ENCODE data around the gene HIGD2A. TPM values are rescaled to one million over a fixed set of nuclear protein-coding genes. Genes with fewer than 3 reads are reported as not detected.

Gene HIGD2A
- total and polyA plus RNA-seq, 2 experiments from 2014 or later = 109 to 224 TPM

DNA sequence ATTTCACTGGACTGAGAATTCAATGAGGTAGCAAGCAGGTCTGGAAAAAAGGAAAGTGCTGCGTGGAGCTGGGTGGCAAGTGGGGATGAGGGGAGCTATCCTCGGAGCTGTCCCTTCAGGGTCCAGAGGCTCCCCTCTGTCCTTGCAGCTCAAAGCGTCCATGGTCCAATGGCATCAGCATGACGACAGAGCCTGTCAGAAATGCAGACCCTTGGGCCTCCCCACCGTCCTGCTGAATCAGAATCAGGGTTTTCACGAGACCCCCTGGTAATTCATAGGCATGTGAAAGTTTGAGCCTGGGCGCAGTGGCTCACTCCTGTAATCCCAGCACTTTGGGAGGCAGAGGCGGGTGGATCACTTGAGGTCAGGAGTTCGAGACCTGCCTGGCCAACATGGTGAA is 5.5 kb downstream of the HIGD2A start:
- TF ChIP-seq, protein P1, sequence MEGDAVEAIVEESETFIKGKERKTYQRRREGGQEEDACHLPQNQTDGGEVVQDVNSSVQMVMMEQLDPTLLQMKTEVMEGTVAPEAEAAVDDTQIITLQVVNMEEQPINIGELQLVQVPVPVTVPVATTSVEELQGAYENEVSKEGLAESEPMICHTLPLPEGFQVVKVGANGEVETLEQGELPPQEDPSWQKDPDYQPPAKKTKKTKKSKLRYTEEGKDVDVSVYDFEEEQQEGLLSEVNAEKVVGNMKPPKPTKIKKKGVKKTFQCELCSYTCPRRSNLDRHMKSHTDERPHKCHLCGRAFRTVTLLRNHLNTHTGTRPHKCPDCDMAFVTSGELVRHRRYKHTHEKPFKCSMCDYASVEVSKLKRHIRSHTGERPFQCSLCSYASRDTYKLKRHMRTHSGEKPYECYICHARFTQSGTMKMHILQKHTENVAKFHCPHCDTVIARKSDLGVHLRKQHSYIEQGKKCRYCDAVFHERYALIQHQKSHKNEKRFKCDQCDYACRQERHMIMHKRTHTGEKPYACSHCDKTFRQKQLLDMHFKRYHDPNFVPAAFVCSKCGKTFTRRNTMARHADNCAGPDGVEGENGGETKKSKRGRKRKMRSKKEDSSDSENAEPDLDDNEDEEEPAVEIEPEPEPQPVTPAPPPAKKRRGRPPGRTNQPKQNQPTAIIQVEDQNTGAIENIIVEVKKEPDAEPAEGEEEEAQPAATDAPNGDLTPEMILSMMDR (IDR thresholded peaks at IDR 0.05; ENCODE audit: poor library complexity) = no peak
- TF ChIP-seq EZH2phosphoT487 (IDR thresholded peaks at IDR 0.05; ENCODE audit: low read depth, severe bottlenecking, unreplicated experiment) = no peak
- WGBS (ENCODE audit: low lambda C conversion rate, missing lambda C conversion rate) = 95% methylated on average over 9 of the region's 9 CpGs
- H3K9me3 ChIP-seq (ENCODE audit: low read depth) = no peaks in the 10 kb centered on the region

GRCh38 chr5:176394881-176395675 is 6.5 kb downstream of the HIGD2A start:
- Histone ChIP-seq H3K27me3 (no peaks in the 10 kb centered on the region), H3K4me1 (ENCODE audit: insufficient read depth) (peaks cover 3% of the 10 kb centered on the region), H3K4me2 (no peak overlapping the region), H3K79me2 (peaks cover 16% of the 10 kb centered on the region), H4K20me1 (ENCODE audit: insufficient read depth, poor library complexity, severe bottlenecking) (no peaks in the 10 kb centered on the region), H2AFZ (no peak overlapping the region), H3K9me3 (ENCODE audit: low read depth) (no peaks in the 10 kb centered on the region), H3K9me2 (replicated peaks; ENCODE audit: insufficient read depth) (no peaks in the 10 kb centered on the region), H3K27ac (peak overlapping the region; percentile 43), H3K36me3 (replicated peaks; ENCODE audit: insufficient read depth, low read depth) (no peaks in the 10 kb centered on the region), H3K4me3 (no peak overlapping the region)
- 82% methylated on average over 11 of the region's 11 CpGs for WGBS (ENCODE audit: low lambda C conversion rate, missing lambda C conversion rate)
- DNase-seq (ENCODE audit: low spot score) = peak; percentile 42
- TF ChIP-seq, protein P1 (IDR thresholded peaks at IDR 0.05; ENCODE audit: poor library complexity) = no peak
- TF ChIP-seq EZH2 (IDR thresholded peaks at IDR 0.05; ENCODE audit: borderline replicate concordance) (no peak), EZH2phosphoT487 (IDR thresholded peaks at IDR 0.05; ENCODE audit: low read depth, severe bottlenecking, unreplicated experiment) (no peak)

More for the DNA sequence above, 5.5 kb downstream of the HIGD2A start:
- H3K27me3 ChIP-seq = no peaks in the 10 kb centered on the region
- no peaks in the 10 kb centered on the region for H4K20me1 ChIP-seq (ENCODE audit: insufficient read depth, poor library complexity, severe bottlenecking)
- peaks cover 6% of the 10 kb centered on the region for H3K4me1 ChIP-seq (ENCODE audit: insufficient read depth)
- no peak overlapping the region for H3K27ac ChIP-seq
- H3K36me3 ChIP-seq (replicated peaks; ENCODE audit: insufficient read depth, low read depth) = no peaks in the 10 kb centered on the region
- H3K79me2 ChIP-seq = peaks cover 14% of the 10 kb centered on the region
- no peak overlapping the region for H2AFZ ChIP-seq
- no peak for DNase-seq (ENCODE audit: low spot score)
- no peaks in the 10 kb centered on the region for H3K9me2 ChIP-seq (replicated peaks; ENCODE audit: insufficient read depth)
- H3K4me3 ChIP-seq = no peak overlapping the region
- no peak overlapping the region for H3K4me2 ChIP-seq

DNA sequence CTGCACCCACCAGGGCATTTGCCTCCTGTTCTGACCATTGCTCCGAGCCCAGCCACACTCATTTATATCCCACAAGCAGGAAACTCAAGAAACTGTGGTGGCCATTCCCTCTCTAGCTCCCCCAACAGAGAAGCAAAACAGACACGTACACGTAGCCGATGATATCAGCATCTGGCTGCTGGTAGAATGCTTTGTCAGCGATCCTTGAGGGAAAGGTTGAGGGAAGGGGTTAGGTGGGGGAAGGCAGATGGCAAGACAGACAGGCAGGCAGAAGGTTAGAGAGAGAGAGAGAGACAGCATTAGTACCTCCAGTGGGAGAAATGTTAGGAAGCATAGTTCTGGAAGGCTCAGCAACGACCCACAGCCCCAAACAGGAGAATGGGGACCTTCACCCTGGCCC is 7.8 kb downstream of the HIGD2A start:
- 45% methylated on average over 6 of the region's 6 CpGs for WGBS (ENCODE audit: low lambda C conversion rate, missing lambda C conversion rate)
- no peak overlapping the region for H3K4me3 ChIP-seq
- no peak for TF ChIP-seq EZH2phosphoT487 (IDR thresholded peaks at IDR 0.05; ENCODE audit: low read depth, severe bottlenecking, unreplicated experiment)
- TF ChIP-seq, protein P1 (IDR thresholded peaks at IDR 0.05; ENCODE audit: poor library complexity) = no peak
- no peak for TF ChIP-seq EZH2 (IDR thresholded peaks at IDR 0.05; ENCODE audit: borderline replicate concordance)
- H2AFZ ChIP-seq = no peak overlapping the region
- peaks cover 3% of the 10 kb centered on the region for H3K4me1 ChIP-seq (ENCODE audit: insufficient read depth)
- H3K9me3 ChIP-seq (ENCODE audit: low read depth) = no peaks in the 10 kb centered on the region
- H3K79me2 ChIP-seq = peaks cover 6% of the 10 kb centered on the region
- H3K9me2 ChIP-seq (replicated peaks; ENCODE audit: insufficient read depth) = no peaks in the 10 kb centered on the region
- H3K4me2 ChIP-seq = no peak overlapping the region
- peak; percentile 68 for DNase-seq (ENCODE audit: low spot score)
- no peaks in the 10 kb centered on the region for H3K36me3 ChIP-seq (replicated peaks; ENCODE audit: insufficient read depth, low read depth)
- H3K27me3 ChIP-seq = no peaks in the 10 kb centered on the region
- no peaks in the 10 kb centered on the region for H4K20me1 ChIP-seq (ENCODE audit: insufficient read depth, poor library complexity, severe bottlenecking)
- H3K27ac ChIP-seq = peak overlapping the region; percentile 43

All from hepatocyte (in vitro differentiated cells).